GM12891 (cell line): ENCODE measurements around the gene MUC5AC.

Experiments
- DNase-seq: peaks from one replicate; pipeline ENCODE4 v3.0.0; 2011; ENCODE audit warnings: low spot score; ENCODE audit not compliant: insufficient read length
- FAIRE-seq: peaks from 2 replicates; lab custom pipeline; 2011; peaks lifted over from hg19 to GRCh38; lab: Jason Lieb, UNC
- PAX5 ChIP-seq: IDR thresholded peaks from 2 replicates; pipeline ENCODE4 v1.6.1; 2011; ENCODE audit warnings: low read length, moderate library complexity, mild to moderate bottlenecking; ENCODE audit not compliant: insufficient read depth, severe bottlenecking
- POLR2A ChIP-seq: IDR thresholded peaks from 2 replicates; pipeline ENCODE4 v1.6.1; 2011; ENCODE audit warnings: low read depth, low read length, control low read depth
- POLR2AphosphoS5 ChIP-seq: IDR thresholded peaks from 2 replicates; pipeline ENCODE4 v1.6.1; 2011; ENCODE audit warnings: low read depth, low read length, control low read depth
- POU2F2 ChIP-seq: IDR thresholded peaks from 2 replicates; pipeline ENCODE4 v1.6.1; 2011; ENCODE audit warnings: low read depth, mild to moderate bottlenecking, control low read depth, low read length, moderate library complexity
- SPI1 ChIP-seq: IDR thresholded peaks from 2 replicates; pipeline ENCODE4 v1.6.1; 2011; ENCODE audit warnings: low read depth, low read length, control low read depth
- TAF1 ChIP-seq: IDR thresholded peaks from 2 replicates; pipeline ENCODE4 v1.6.1; 2011; ENCODE audit warnings: low read depth, low read length, control low read depth

The MUC5AC gene

GRCh38 chr11:1226226-1226985 lies 68.7 kb downstream of the MUC5AC start:
- FAIRE-seq, result no peak
- no peak for TF ChIP-seq POLR2AphosphoS5
- TF ChIP-seq SPI1, result no peak
- no peak for TF ChIP-seq POLR2A
- no peak for TF ChIP-seq TAF1
- TF ChIP-seq POU2F2, result no peak
- TF ChIP-seq PAX5, result no peak
- DNase-seq, result no peak

GRCh38 chr11:1226986-1227550 lies 69.3 kb downstream of the MUC5AC start:
- no peak for TF ChIP-seq TAF1
- no peak for TF ChIP-seq PAX5
- TF ChIP-seq POU2F2, result no peak
- TF ChIP-seq POLR2AphosphoS5, result no peak
- TF ChIP-seq SPI1, result no peak
- no peak for TF ChIP-seq POLR2A
- DNase-seq (no peak), FAIRE-seq (no peak)

- no peak for DNase-seq
- FAIRE-seq, result no peak
These were observed 69.9 kb downstream of the MUC5AC start for GRCh38 chr11:1227551-1228100.

DNA sequence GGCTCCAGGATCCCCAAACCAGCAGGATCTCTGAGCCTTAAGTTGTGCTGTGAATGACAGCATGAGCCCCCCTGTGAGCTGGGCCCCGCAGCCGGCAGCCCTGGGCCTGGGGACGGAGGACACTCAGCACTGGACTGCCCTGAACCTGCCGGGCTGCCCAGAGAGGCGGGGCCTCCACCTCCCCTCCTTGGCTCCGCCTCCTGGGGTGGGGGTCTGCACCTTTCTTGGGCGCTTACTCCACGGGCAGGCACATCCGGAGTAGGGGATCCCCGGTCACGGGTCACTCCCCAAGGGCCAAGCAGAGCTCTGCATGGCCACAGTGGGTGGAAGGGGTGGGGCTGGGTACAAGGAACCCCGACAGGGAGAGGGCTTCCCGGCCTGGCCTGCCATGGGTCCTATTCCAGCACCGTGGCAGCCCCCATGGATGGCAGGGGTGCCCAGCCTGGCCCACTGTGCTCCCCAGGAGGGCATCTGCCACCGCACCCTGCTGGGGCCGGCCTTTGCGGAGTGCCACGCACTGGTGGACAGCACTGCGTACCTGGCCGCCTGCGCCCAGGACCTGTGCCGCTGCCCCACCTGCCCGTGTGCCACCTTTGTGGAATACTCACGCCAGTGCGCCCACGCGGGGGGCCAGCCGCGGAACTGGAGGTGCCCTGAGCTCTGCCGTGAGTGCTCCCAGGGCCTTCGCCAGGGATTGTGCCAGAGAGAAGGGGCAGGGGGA lies 70.5 kb downstream of the MUC5AC start:
- DNase-seq (no peak), FAIRE-seq (no peak)
- TF ChIP-seq TAF1, result no peak
- no peak for TF ChIP-seq SPI1
- no peak for TF ChIP-seq POU2F2
- TF ChIP-seq POLR2AphosphoS5, result no peak
- no peak for TF ChIP-seq PAX5
- TF ChIP-seq POLR2A, result no peak

More at GRCh38 chr11:1227551-1228100, 69.9 kb downstream of the MUC5AC start:
- no peak for TF ChIP-seq POU2F2
- TF ChIP-seq TAF1, result no peak
- no peak for TF ChIP-seq POLR2AphosphoS5
- TF ChIP-seq PAX5, result no peak
- TF ChIP-seq SPI1, result no peak
- TF ChIP-seq POLR2A, result no peak

DNA sequence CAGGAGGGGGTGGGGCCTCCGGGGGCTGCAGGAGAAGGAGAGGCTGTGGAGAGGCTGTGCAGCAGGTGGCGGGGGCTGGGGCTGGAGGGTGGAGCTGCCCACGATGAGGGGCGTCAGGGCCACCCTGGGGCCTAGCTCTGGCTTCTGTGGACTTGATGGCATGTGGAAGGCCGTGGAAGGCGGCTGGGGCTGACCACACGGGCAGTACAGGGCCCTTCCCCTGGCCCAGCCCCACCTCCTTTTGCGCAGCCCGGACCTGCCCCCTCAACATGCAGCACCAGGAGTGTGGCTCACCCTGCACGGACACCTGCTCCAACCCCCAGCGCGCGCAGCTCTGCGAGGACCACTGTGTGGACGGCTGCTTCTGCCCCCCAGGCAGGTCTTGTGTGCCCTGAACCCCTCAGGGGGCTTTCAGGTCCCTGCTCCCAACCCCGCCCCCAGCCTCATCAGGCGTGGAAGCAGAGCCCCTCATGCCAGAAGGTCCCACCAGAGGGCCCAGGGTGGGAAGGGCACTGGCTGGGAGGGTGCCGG lies 71.2 kb downstream of the MUC5AC start:
- no peak for FAIRE-seq
- no peak for TF ChIP-seq PAX5
- TF ChIP-seq TAF1, result no peak
- no peak for DNase-seq

DNA sequence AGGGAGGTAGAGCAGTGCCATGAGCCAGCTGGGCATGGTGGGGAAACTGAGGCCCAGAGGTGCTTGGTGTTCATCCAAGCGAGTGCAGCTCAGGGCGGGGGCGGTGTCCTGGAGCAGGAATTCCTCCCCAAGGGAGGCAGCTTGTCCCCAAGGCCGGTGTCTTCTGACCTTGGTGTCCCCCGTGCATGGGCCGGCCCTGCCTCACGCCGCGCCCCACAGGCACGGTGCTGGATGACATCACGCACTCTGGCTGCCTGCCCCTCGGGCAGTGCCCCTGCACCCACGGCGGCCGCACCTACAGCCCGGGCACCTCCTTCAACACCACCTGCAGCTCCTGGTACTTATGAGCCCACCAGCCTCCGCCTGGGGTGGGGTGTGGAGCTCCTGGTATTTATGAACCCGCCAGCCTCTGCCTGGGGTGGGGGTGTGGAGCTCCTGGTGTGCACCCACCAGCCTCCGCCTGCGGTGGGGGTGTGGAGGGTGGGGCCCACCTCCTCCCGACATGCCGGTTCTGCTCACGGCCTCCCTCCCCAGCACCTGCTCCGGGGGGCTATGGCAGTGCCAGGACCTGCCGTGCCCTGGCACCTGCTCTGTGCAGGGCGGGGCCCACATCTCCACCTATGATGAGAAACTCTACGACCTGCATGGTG lies 71.8 kb downstream of the MUC5AC start:
- no peak for FAIRE-seq
- TF ChIP-seq POLR2AphosphoS5, result no peak
- no peak for TF ChIP-seq SPI1
- TF ChIP-seq POLR2A, result no peak
- no peak for TF ChIP-seq POU2F2
- TF ChIP-seq PAX5, result no peak
- no peak for TF ChIP-seq TAF1

DNA sequence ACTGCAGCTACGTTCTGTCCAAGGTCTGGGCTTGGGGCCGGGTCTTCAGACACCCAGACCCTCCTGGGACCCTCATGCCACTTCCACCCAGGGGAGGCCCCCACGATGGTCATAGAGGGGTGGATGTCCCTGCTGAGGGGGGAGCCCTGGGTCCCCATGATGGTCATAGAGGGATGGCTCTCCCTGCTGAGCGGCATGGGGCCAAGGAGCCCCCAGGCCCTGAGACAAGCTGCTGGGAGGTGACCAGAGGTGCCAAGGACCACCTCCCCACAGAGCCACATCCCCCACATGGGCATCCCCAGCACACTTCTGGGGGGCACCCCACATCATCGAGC lies 72.3 kb downstream of the MUC5AC start:
- no peak for FAIRE-seq
- TF ChIP-seq TAF1, result no peak
- no peak for TF ChIP-seq PAX5
- TF ChIP-seq POLR2A, result no peak
- TF ChIP-seq SPI1, result no peak
- no peak for TF ChIP-seq POLR2AphosphoS5
- no peak for TF ChIP-seq POU2F2
- DNase-seq, result no peak

More for the DNA sequence above, 71.8 kb downstream of the MUC5AC start:
- DNase-seq, result no peak

DNA sequence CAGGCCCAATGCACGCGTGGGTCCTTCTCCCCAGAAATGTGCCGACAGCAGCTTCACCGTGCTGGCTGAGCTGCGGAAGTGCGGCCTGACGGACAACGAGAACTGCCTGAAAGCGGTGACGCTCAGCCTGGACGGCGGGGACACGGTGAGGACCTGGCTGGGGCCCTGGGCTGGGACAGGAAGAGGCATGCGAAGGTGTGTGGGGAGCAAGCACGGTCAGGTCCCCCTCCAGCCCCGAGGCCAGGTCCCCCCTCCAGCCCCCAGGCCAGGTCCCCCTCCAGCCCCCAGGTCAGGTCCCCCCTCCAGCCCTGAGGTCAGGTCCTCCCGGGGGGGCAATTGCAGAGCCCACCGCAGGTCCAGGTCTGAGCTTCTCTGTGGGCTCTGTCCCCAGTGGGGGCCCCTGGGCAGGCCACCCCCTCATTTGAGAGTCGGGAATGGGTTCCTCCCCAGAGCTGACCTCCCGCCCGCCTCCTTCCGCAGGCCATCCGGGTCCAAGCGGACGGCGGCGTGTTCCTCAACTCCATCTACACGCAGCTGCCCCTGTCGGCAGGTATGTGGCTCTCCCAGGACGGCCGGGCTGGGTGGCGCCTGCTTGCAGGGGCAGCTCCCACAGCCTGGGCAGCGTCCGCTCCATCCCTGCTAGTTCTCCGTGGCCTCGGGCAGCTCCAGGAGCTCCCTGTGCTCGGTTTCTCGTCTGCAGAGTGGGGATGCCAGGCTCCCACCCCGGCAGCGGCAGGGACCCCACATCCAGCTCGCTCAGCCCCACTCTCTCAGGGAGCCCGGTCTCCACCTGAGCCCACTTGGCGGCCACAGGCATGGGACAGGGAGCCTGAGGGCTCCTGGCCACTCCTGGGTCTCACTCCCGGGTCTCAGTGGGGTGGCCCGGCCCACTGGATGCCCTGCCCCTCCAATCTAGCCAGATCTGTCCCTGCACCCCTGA lies 73.0 kb downstream of the MUC5AC start:
- no peak for TF ChIP-seq PAX5
- no peak for TF ChIP-seq TAF1
- DNase-seq (no peak), FAIRE-seq (no peak)
